ENCODE data around the gene UBA3. TPM values are rescaled to one million over a fixed set of nuclear protein-coding genes. Genes with fewer than 3 reads are reported as not detected.

The UBA3 gene
- total RNA-seq, 1 experiment from 2014 or later, result 67.2 TPM

GRCh38 chr3:69079269-69080159 lies 651 bp downstream of the UBA3 start:
- peak overlapping the region; percentile 70 for H3K9ac ChIP-seq (ENCODE audit: extremely low read depth, insufficient read length, low read length)
- H2BK5ac ChIP-seq (ENCODE audit: insufficient read length, low read length), result no peak overlapping the region
- peaks cover 23 to 27% of the 10 kb centered on the region in 2 experiments for H3K4me1 Mint-ChIP-seq
- H4K20me1 ChIP-seq (ENCODE audit: control insufficient read depth, insufficient read depth, insufficient read length), result no peaks in the 10 kb centered on the region
- H3K27ac Mint-ChIP-seq, result peak overlapping the region in 2 of 3 experiments; percentile 20 to 40; a peak in 5 of 7 replicates
- no peak overlapping the region for H3T11ph ChIP-seq (ENCODE audit: low read length)
- H3K18ac ChIP-seq (ENCODE audit: insufficient read length, low read depth, low read length), result no peak overlapping the region
- peak; percentile 33 for DNase-seq
- no peak overlapping the region for H4K8ac ChIP-seq (replicated peaks; ENCODE audit: insufficient read length, low read depth, low read length)
- no peak overlapping the region for H3K23ac ChIP-seq (ENCODE audit: insufficient read length, low read depth, low read length)
- H3K9me3 Mint-ChIP-seq, result no peaks in the 10 kb centered on the region
- peak overlapping the region; percentile 92 for H3K4me2 ChIP-seq (ENCODE audit: insufficient read depth, insufficient read length, low read length)
- H3K36me3 Mint-ChIP-seq (ENCODE audit: insufficient read depth in 1 of 3, low read depth in 3 of 3), result peaks cover 1 to 12% (median 8%) of the 10 kb centered on the region in 3 experiments; a peak in 6 of 7 replicates
- H2BK15ac ChIP-seq (ENCODE audit: low read depth, low read length), result no peak overlapping the region
- H4K5ac ChIP-seq (ENCODE audit: insufficient read length, low read depth, low read length), result no peak overlapping the region
- no peak overlapping the region for H2AK5ac ChIP-seq (ENCODE audit: insufficient read length, low read length)
- no peak overlapping the region for H2AFZ ChIP-seq (ENCODE audit: low read length)
- H3K56ac ChIP-seq (ENCODE audit: insufficient read length, low read depth, low read length), result no peak overlapping the region
- no peak overlapping the region for H2BK12ac ChIP-seq (ENCODE audit: insufficient read length, low read depth, low read length)
- H4K91ac ChIP-seq (ENCODE audit: insufficient read length, low read depth, low read length), result no peak overlapping the region
- H2BK20ac ChIP-seq (ENCODE audit: low read depth, low read length, poor library complexity, severe bottlenecking), result no peak overlapping the region
- peaks cover 2% of the 10 kb centered on the region for H3K23me2 ChIP-seq (ENCODE audit: insufficient read length, low read depth, low read length, poor library complexity, severe bottlenecking)
- peak overlapping the region; percentile 85 to 92 for H3K4me3 Mint-ChIP-seq
- no peaks in the 10 kb centered on the region for H3K9me3 ChIP-seq (ENCODE audit: control insufficient read depth, low read depth, low read length)
- peak overlapping the region; percentile 4 for H3K14ac ChIP-seq (ENCODE audit: insufficient read depth, low read length)
- H3K79me2 ChIP-seq (ENCODE audit: insufficient read depth, low read length), result peaks cover 5% of the 10 kb centered on the region; the same call in 1 of the 2 replicates
- H2BK120ac ChIP-seq (ENCODE audit: low read depth, low read length, poor library complexity, severe bottlenecking), result no peak overlapping the region
- no peaks in the 10 kb centered on the region; the same call in 1 of the 2 replicates for H3K27me3 Mint-ChIP-seq (ENCODE audit: low read depth)
- no peak overlapping the region for H3K27ac ChIP-seq (ENCODE audit: insufficient read length, low read depth, low read length)
- peaks cover 6% of the 10 kb centered on the region for H3K79me1 ChIP-seq (ENCODE audit: insufficient read depth, low read depth, low read length, poor library complexity, severe bottlenecking)
- TF ChIP-seq CTCF (conservative IDR thresholded peaks at IDR 0.05), result no peak
- WGBS (ENCODE audit: extremely low coverage, insufficient read length, low lambda C conversion rate), result no CpG with 5 or more reads among the region's 29 CpGs
- H3K27me3 ChIP-seq (ENCODE audit: insufficient read depth, low read length), result no peaks in the 10 kb centered on the region
- no peak overlapping the region for H3K4ac ChIP-seq (ENCODE audit: low read depth, low read length)
- H3K4me1 ChIP-seq (ENCODE audit: insufficient read depth, low read length), result peaks cover 2% of the 10 kb centered on the region; the same call in 1 of the 2 replicates
